GM12864 (cell line): ENCODE results near the gene HMGCR.

ENCODE experiments used
- DNase-seq: peaks from one replicate; pipeline ENCODE4 v3.0.0-alpha.2; 2011; ENCODE audit warnings: low read depth
- H3K4me3 ChIP-seq: 2 replicates; pipeline ENCODE4 v1.5.1; 2011; ENCODE audit warnings: mild to moderate bottlenecking, low read depth, low read length, control low read depth
- CTCF ChIP-seq: IDR thresholded peaks from 2 replicates; pipeline ENCODE4 v1.5.1; 2011; ENCODE audit warnings: low read depth, mild to moderate bottlenecking, moderate library complexity, low read length, control low read depth, inconsistent platforms; ENCODE audit errors: missing control alignments

Gene HMGCR

GRCh38 chr5:75335486-75335885, 1.5 kb upstream of the HMGCR start:
- DNase-seq, result no peak
- H3K4me3 ChIP-seq, result no peak overlapping the region
- TF ChIP-seq CTCF, result no peak

GRCh38 chr5:75335952-75336614, 937 bp upstream of the HMGCR start:
- no peak for DNase-seq
- peak overlapping the region; percentile 79 for H3K4me3 ChIP-seq
- TF ChIP-seq CTCF, result peak; percentile 21

GRCh38 chr5:75337366-75338021, 474 bp downstream of the HMGCR start:
- no peak for DNase-seq
- H3K4me3 ChIP-seq, result peak overlapping the region; percentile 94
- no peak for TF ChIP-seq CTCF

- no peak for TF ChIP-seq CTCF
- DNase-seq, result no peak
- peak overlapping the region; percentile 94 for H3K4me3 ChIP-seq
Observed at GRCh38 chr5:75338408-75338807, 1.4 kb downstream of the HMGCR start.

- TF ChIP-seq CTCF, result no peak
- H3K4me3 ChIP-seq, result no peak overlapping the region
- no peak for DNase-seq
Observed at GRCh38 chr5:75340714-75341478, 3.9 kb downstream of the HMGCR start.

- H3K4me3 ChIP-seq, result no peak overlapping the region
- no peak for TF ChIP-seq CTCF
- no peak for DNase-seq
Observed at GRCh38 chr5:75341934-75342333, 4.9 kb downstream of the HMGCR start.
